ENCODE data around the gene SPATA24. TPM values are rescaled to one million over a fixed set of nuclear protein-coding genes. Genes with fewer than 3 reads are reported as not detected.

SPATA24 gene
- total RNA-seq, 1 experiment from 2014 or later: 9.8 TPM

DNA sequence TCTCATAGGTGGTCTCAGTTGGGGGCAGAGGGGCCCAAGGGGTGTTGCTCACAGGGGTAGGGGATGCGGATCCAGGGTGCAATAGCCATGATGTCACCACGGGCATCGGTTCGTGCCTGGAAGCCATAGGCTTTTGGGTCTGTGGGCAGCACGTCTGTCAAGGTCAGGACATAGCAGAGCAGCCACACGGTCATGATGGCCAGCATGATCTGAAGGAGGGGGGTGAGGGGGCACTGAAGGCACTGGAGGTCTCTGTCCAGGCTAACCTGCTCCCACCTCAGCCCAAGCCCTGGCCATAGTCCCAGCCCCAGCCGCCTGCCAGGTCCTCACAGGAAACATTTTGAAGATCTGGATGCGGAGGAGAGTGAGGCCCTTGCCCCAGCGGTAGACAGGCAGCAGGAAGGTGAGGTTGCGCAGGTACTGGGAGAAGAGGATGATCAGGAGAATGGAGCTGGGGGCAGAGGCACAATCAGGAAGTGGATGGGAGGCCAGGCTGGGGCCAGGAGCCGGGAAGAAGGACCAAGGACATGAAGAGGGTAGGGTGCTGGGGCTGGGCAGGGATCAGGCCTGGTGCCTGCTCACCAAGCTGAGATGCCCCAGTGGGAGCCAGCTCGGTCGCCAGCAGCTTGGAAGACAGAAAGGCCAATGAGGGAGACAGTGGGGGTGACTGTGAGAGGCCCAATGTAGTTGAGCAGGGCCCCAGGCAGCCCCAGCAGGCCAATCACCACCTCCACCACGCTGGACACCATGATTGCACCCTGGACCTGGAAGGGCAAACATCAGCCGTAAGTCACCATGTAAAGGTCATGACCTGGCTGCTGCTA is 24.1 kb downstream of the SPATA24 start:
- CTCF ChIA-PET: no interaction called here

DNA sequence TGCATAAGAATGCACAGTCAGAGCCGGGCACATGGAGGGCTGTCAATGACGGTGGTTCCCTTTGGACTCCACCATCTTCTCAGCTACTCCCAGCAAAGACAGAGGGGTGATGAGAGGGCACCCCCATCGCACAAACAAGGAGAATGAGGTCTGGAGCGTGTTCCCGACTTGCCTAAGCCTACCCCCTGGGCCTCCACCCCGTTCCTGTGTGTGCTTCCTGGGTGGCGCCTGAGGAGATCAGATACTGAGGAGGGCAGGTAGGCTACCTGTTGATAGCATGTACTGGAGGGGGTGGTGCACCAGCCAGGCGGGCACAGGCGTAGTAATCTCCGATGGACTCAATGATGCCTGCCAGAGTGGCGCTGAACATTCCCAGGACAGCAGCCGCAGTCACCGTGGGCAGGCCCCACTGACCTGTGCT is 24.9 kb downstream of the SPATA24 start:
- TF ChIP-seq, protein P1, sequence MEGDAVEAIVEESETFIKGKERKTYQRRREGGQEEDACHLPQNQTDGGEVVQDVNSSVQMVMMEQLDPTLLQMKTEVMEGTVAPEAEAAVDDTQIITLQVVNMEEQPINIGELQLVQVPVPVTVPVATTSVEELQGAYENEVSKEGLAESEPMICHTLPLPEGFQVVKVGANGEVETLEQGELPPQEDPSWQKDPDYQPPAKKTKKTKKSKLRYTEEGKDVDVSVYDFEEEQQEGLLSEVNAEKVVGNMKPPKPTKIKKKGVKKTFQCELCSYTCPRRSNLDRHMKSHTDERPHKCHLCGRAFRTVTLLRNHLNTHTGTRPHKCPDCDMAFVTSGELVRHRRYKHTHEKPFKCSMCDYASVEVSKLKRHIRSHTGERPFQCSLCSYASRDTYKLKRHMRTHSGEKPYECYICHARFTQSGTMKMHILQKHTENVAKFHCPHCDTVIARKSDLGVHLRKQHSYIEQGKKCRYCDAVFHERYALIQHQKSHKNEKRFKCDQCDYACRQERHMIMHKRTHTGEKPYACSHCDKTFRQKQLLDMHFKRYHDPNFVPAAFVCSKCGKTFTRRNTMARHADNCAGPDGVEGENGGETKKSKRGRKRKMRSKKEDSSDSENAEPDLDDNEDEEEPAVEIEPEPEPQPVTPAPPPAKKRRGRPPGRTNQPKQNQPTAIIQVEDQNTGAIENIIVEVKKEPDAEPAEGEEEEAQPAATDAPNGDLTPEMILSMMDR (IDR thresholded peaks at IDR 0.05; ENCODE audit: unreplicated experiment): no peak
- Mint-ChIP-seq H3K9me3 (ENCODE audit: unreplicated experiment) (no peaks in the 10 kb centered on the region), H3K36me3 (ENCODE audit: insufficient read depth, unreplicated experiment) (peaks cover 6% of the 10 kb centered on the region), H3K27ac (ENCODE audit: low read depth, unreplicated experiment) (peak overlapping the region; percentile 33), H3K4me3 (ENCODE audit: unreplicated experiment) (no peak overlapping the region), H3K27me3 (ENCODE audit: insufficient read depth, unreplicated experiment) (no peaks in the 10 kb centered on the region), H3K4me1 (ENCODE audit: insufficient read depth, unreplicated experiment) (peaks cover 8% of the 10 kb centered on the region)
- ChIA-PET POLR2A (no interaction called here), CTCF (no interaction called here)
- no peak for DNase-seq (ENCODE audit: unreplicated experiment)
- BruUV-seq (replicated peaks): no TSS peak
- intact Hi-C loops (cut with micrococcal nuclease): no loop called here

More for the DNA sequence above, 24.1 kb downstream of the SPATA24 start:
- H3K27me3 Mint-ChIP-seq (ENCODE audit: insufficient read depth, unreplicated experiment): no peaks in the 10 kb centered on the region
- POLR2A ChIA-PET: interaction anchor here (0.7 kb wide), 1 partner anchor 37 kb away, joined by 3 read pairs; no protein-coding TSS in a partner anchor
- H3K9me3 Mint-ChIP-seq (ENCODE audit: unreplicated experiment): no peaks in the 10 kb centered on the region
- peaks cover 3% of the 10 kb centered on the region for H3K36me3 Mint-ChIP-seq (ENCODE audit: insufficient read depth, unreplicated experiment)
- intact Hi-C loops (cut with micrococcal nuclease): no loop called here
- peak overlapping the region; percentile 33 for H3K27ac Mint-ChIP-seq (ENCODE audit: low read depth, unreplicated experiment)
- no peak overlapping the region for H3K4me3 Mint-ChIP-seq (ENCODE audit: unreplicated experiment)
- no peak for DNase-seq (ENCODE audit: unreplicated experiment)
- peaks cover 5% of the 10 kb centered on the region for H3K4me1 Mint-ChIP-seq (ENCODE audit: insufficient read depth, unreplicated experiment)
- TF ChIP-seq, protein P1 (IDR thresholded peaks at IDR 0.05; ENCODE audit: unreplicated experiment): no peak
- BruUV-seq (replicated peaks): no TSS peak

DNA sequence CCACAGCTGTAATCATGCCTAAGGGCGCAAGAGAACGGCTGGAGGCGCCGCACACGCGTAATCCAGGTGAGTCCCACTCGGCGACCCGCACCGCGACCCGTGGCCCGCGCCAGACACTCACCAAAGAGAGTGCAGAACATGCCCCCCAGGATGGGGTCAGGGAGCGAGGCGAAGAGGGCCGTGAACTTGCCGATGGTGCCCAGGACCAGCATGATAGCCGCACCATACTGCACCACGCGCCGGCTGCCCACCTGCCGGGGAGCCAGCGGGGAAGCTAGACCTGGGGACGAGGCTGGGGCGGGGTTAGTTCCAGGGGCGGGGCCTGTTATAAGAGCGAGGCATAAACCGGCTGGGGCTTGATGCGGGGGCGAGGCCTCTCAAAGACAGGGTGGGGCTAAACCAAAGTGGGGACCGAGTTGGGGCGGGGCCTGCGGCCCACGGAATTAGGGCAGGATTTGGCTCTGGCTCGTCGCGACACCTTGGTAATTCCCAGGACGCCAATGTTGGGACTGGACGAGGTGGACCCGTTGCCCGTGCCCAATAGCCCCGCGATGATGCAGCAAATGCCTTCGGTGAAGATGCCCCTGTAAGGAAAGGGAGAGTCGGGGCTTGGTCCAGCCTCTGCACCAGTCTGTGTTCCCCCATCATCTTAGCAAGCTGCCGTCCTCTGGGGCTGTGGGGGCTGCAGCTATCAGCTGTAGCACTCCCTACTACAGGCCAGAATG is 25.6 kb downstream of the SPATA24 start:
- BruUV-seq (replicated peaks): no TSS peak
- H3K4me1 Mint-ChIP-seq (ENCODE audit: insufficient read depth, unreplicated experiment): peaks cover 12% of the 10 kb centered on the region
- ChIA-PET CTCF (interaction anchor here (0.9 kb wide), 1 partner anchor 20 kb away, joined by 3 read pairs; no protein-coding TSS in a partner anchor), POLR2A (interaction anchor here (0.6 to 0.9 kb wide), 2 partner anchors 9 to 37 kb away, joined by 3 read pairs; partner anchors contain the start of gene PAIP2)
- H3K27me3 Mint-ChIP-seq (ENCODE audit: insufficient read depth, unreplicated experiment): no peaks in the 10 kb centered on the region
- no peak for DNase-seq (ENCODE audit: unreplicated experiment)
- no peaks in the 10 kb centered on the region for H3K9me3 Mint-ChIP-seq (ENCODE audit: unreplicated experiment)
- intact Hi-C loops (cut with micrococcal nuclease): no loop called here
- peaks cover 11% of the 10 kb centered on the region for H3K36me3 Mint-ChIP-seq (ENCODE audit: insufficient read depth, unreplicated experiment)
- H3K4me3 Mint-ChIP-seq (ENCODE audit: unreplicated experiment): no peak overlapping the region
- H3K27ac Mint-ChIP-seq (ENCODE audit: low read depth, unreplicated experiment): no peak overlapping the region
- TF ChIP-seq, protein P1 (IDR thresholded peaks at IDR 0.05; ENCODE audit: unreplicated experiment): no peak

DNA sequence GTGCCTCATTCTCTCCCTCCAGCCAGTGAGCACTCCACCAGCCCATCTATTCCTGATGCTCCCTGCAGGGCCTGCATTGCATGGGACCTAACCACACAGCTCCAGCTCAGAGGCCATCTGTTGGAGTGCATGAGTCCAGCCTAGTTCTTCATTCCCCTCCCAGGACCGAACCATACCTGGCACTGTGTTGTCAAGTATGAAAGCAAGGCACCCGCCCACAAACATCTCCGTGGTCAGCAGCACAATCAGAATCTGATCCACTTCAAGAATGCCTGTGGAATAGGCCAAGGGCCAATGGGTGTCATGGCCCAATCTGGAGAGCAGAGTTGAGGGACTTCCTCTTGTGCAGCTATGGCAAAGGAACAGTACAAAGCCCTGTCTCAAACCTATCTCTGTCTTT is 26.7 kb downstream of the SPATA24 start:
- intact Hi-C loops (cut with micrococcal nuclease): no loop called here
- Mint-ChIP-seq H3K4me1 (ENCODE audit: insufficient read depth, unreplicated experiment) (peaks cover 11% of the 10 kb centered on the region), H3K9me3 (ENCODE audit: unreplicated experiment) (no peaks in the 10 kb centered on the region), H3K4me3 (ENCODE audit: unreplicated experiment) (no peak overlapping the region), H3K27me3 (ENCODE audit: insufficient read depth, unreplicated experiment) (no peaks in the 10 kb centered on the region), H3K27ac (ENCODE audit: low read depth, unreplicated experiment) (no peak overlapping the region), H3K36me3 (ENCODE audit: insufficient read depth, unreplicated experiment) (peaks cover 19% of the 10 kb centered on the region)
- POLR2A ChIA-PET: interaction anchor here (0.6 to 0.9 kb wide), 2 partner anchors 8 to 33 kb away, joined by 3 to 5 read pairs; no protein-coding TSS in a partner anchor
- BruUV-seq (replicated peaks): no TSS peak
- CTCF ChIA-PET: no interaction called here
- DNase-seq (ENCODE audit: unreplicated experiment): no peak
- TF ChIP-seq, protein P1 (IDR thresholded peaks at IDR 0.05; ENCODE audit: unreplicated experiment): no peak

All from MCF 10A (cell line).